Ectodermal cell (in vitro differentiated cells): ENCODE results near the gene HES1. TPM values are rescaled to one million over a fixed set of nuclear protein-coding genes. Genes with fewer than 3 reads are reported as not detected.
"Not testable (repeated sequence)": the region's sequence is repeated elsewhere in the genome, so short reads cannot be mapped to it uniquely, and the experiment has no call there.

Source experiments
- H3K27ac ChIP-seq: 2 replicates; pipeline ENCODE4 v1.7.0; 2013; ENCODE audit warnings: mild to moderate bottlenecking, low read depth, low read length; ENCODE audit not compliant: insufficient read depth, poor library complexity, severe bottlenecking
- H3K27me3 ChIP-seq: 2 replicates; pipeline ENCODE4 v1.7.0; 2013; ENCODE audit warnings: mild to moderate bottlenecking, low read length; ENCODE audit not compliant: insufficient read depth, control insufficient read depth, poor library complexity, severe bottlenecking
- H3K36me3 ChIP-seq: one replicate; pipeline ENCODE4 v1.7.0; 2013; ENCODE audit warnings: low read length; ENCODE audit not compliant: control insufficient read depth, insufficient read depth
- H3K4me1 ChIP-seq: one replicate; pipeline ENCODE4 v1.7.0; 2013; ENCODE audit warnings: low read length; ENCODE audit not compliant: control insufficient read depth, insufficient read depth
- H3K4me3 ChIP-seq: 2 replicates; pipeline ENCODE4 v1.7.0; 2013; ENCODE audit warnings: low read depth, low read length, control low read depth; ENCODE audit not compliant: insufficient read depth
- H3K9me3 ChIP-seq: 2 replicates; pipeline ENCODE4 v1.7.0; 2013; ENCODE audit warnings: mild to moderate bottlenecking, low read length, moderate library complexity; ENCODE audit not compliant: control insufficient read depth
- WGBS, 2 experiments: methylation state at CpG; one replicate each; pipeline ENCODE4 v1.1.7; 2013; ENCODE audit warnings: missing lambda C conversion rate in 2 of 2; 5-methylcytosine and 5-hydroxymethylcytosine counted together
- polyA plus RNA-seq, 4 experiments: library from polyadenylated mRNA; stranded (reverse); fragments of 50-300 nt; gene quantifications; one replicate each; pipeline ENCODE4 v1.2.3, GENCODE V29; 2013

HES1 gene
- polyA plus RNA-seq (2013, experiment 1 of 4): 29.4 TPM
- 43.1 TPM for polyA plus RNA-seq (2013, experiment 2 of 4)
- 35.3 TPM for polyA plus RNA-seq (2013, experiment 3 of 4)
- polyA plus RNA-seq (2013, experiment 4 of 4): 31.9 TPM

DNA sequence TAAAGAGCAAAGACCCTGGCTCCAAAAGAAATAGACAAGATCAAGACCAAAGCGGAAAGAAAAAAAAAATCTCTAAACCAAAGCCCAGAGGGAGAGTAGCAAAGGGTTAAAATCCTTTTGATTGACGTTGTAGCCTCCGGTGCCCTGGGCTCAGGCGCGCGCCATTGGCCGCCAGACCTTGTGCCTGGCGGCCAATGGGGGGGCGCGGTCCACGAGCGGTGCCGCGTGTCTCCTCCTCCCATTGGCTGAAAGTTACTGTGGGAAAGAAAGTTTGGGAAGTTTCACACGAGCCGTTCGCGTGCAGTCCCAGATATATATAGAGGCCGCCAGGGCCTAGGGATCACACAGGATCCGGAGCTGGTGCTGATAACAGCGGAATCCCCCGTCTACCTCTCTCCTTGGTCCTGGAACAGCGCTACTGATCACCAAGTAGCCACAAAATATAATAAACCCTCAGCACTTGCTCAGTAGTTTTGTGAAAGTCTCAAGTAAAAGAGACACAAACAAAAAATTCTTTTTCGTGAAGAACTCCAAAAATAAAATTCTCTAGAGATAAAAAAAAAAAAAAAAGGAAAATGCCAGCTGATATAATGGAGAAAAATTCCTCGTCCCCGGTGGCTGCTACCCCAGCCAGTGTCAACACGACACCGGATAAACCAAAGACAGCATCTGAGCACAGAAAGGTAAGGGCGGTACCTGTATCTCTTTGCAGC lies at the start of gene HES1:
TSS of gene HES1 (plus strand) at position 343 of the 713 bp plus-strand sequence. CDS start at position 576, 233 bp downstream.
- peak within 1 kb of the TSS; percentile 65 for H3K4me3 ChIP-seq
- H3K27ac ChIP-seq: peak within 1 kb of the TSS; percentile 85
- peaks cover 42% of the 10 kb centered on the region for H3K27me3 ChIP-seq
- WGBS, 2 experiments: 1% methylated on average over 28 to 29 of the region's 29 CpGs
- no peaks in the 10 kb centered on the region for H3K9me3 ChIP-seq
- peaks cover 43% of the 10 kb centered on the region for H3K4me1 ChIP-seq
- H3K36me3 ChIP-seq: no peaks in the 10 kb centered on the region

DNA sequence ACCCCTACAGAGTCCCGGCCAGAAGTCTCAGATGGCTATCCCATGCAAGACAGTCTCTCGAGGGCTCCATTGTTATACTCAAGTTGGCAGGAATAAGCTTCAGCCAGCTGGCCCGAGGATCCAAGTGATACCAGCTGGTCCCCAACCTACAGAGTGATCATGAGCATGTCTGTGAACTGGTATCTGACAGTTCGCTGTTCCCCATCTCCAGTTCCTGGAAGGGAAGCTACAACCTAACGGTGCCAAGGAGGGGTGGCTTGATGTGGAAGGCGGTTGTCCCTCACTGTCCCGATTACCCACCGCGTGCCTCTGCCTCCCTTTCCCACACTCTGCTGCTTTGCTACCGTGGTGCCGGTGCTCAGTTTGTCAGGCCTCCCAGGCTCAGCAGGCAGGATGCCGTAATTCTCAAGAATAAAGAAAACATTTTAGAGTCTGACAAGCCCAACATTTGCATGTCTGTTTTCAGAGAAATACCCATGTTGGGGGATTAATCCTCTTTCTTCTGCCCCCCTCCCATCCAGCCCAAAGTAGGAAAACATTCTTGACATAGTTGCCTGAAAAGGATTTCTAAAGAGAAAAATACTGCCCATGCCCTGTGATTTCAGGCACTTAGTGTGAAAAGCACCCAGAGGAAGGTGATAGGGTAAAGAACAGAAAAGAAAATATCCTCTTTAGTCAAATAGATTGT lies 49.4 kb upstream of the HES1 start:
- Histone ChIP-seq H3K36me3 (no peaks in the 10 kb centered on the region), H3K27ac (peak overlapping the region; percentile 36), H3K4me1 (peaks cover 47% of the 10 kb centered on the region), H3K9me3 (no peaks in the 10 kb centered on the region), H3K27me3 (peaks cover 4% of the 10 kb centered on the region), H3K4me3 (no peak overlapping the region)
- 9 to 15% methylated on average over 12 of the region's 12 CpGs for WGBS, 2 experiments

GRCh38 chr3:194087280-194087679 lies 48.7 kb upstream of the HES1 start:
- Histone ChIP-seq H3K9me3 (no peaks in the 10 kb centered on the region), H3K36me3 (no peaks in the 10 kb centered on the region), H3K27ac (no peak overlapping the region), H3K27me3 (no peaks in the 10 kb centered on the region), H3K4me1 (peaks cover 42% of the 10 kb centered on the region), H3K4me3 (no peak overlapping the region)
- WGBS, 2 experiments: 91 to 92% methylated on average over 5 of the region's 5 CpGs

GRCh38 chr3:194087995-194088855 lies 47.7 kb upstream of the HES1 start:
- 92 to 93% methylated on average over 11 of the region's 11 CpGs for WGBS, 2 experiments
- no peaks in the 10 kb centered on the region for H3K36me3 ChIP-seq
- H3K4me3 ChIP-seq: no peak overlapping the region
- H3K27me3 ChIP-seq: no peaks in the 10 kb centered on the region
- no peaks in the 10 kb centered on the region for H3K9me3 ChIP-seq
- H3K27ac ChIP-seq: no peak overlapping the region
- H3K4me1 ChIP-seq: peaks cover 40% of the 10 kb centered on the region

- H3K4me3 ChIP-seq: no peak overlapping the region
- 66 to 68% methylated on average over 18 of the region's 18 CpGs for WGBS, 2 experiments
- H3K27ac ChIP-seq: no peak overlapping the region
- no peaks in the 10 kb centered on the region for H3K27me3 ChIP-seq
- peaks cover 37% of the 10 kb centered on the region for H3K4me1 ChIP-seq
- no peaks in the 10 kb centered on the region for H3K36me3 ChIP-seq
- H3K9me3 ChIP-seq: no peaks in the 10 kb centered on the region
These were observed 46.4 kb upstream of the HES1 start for GRCh38 chr3:194089357-194090177.

DNA sequence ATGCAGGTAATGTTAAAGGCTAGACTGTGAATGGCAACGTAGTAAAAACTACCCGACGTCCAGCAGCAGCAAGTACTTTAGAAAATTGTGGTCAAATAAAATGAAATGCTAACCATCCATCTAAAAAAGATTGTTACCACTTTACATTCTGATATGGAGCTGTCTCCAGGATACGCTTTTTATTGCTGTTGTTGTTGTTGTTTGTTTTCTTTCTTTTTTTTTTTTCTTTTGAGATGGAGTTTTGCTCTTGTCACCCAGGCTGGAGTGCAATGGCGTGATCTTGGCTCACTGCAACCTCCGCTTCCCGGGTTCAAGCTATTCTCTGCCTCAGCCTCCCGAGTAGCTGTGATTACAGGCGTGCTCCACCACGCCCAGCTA lies 45.8 kb upstream of the HES1 start:
- H3K4me3 ChIP-seq, H3K27ac ChIP-seq, H3K9me3 ChIP-seq, H3K27me3 ChIP-seq, H3K36me3 ChIP-seq: not testable (repeated sequence)
- H3K4me1 ChIP-seq: peaks cover 37% of the 10 kb centered on the region
- 94% methylated on average over 10 of the region's 10 CpGs for WGBS, 2 experiments

DNA sequence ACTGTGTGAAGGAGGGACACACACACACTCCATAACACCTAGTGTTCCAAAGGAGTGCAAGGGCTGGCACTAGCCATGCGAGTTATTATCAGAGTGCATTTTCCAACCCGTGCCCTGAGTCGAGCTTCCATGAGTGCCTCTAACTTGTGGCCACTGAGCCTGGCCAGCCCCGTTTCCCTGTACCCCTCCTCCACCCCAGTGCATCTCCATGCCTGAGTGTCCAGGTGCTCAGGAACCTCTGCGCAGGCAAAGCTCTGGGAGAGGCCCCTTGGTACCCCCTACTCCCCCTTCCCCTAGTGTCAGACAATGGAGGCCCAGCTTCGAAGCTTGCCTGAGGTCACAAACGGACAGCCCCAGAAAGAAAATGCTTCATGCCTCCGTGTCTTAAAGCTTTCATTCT lies 45.2 kb upstream of the HES1 start:
- no peaks in the 10 kb centered on the region for H3K36me3 ChIP-seq
- H3K4me1 ChIP-seq: peaks cover 37% of the 10 kb centered on the region
- no peak overlapping the region for H3K27ac ChIP-seq
- no peaks in the 10 kb centered on the region for H3K9me3 ChIP-seq
- no peaks in the 10 kb centered on the region for H3K27me3 ChIP-seq
- 86 to 89% methylated on average over 8 of the region's 8 CpGs for WGBS, 2 experiments
- H3K4me3 ChIP-seq: no peak overlapping the region

DNA sequence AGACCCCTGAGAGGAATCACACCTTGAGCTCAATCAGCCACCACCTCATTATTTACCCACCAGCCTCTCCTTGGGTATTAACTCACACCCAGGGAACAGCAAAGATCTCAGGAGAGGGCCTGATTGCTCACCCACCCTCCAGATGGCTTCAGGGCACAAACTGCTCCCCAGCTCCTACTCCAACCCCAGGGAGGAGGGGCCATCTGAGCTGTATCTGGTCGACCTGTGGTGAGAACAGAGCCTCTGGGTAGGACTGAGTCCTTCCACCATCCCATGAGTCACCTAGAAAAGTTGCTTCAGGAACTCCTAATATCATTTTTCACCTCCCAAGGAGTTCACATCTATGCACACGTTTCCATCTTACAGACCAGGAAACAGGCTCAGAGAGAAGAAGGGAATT lies 44.8 kb upstream of the HES1 start:
- WGBS, 2 experiments: 57 to 65% methylated on average over 2 of the region's 2 CpGs
- H3K27me3 ChIP-seq: no peaks in the 10 kb centered on the region
- no peaks in the 10 kb centered on the region for H3K9me3 ChIP-seq
- no peak overlapping the region for H3K27ac ChIP-seq
- peaks cover 35% of the 10 kb centered on the region for H3K4me1 ChIP-seq
- H3K4me3 ChIP-seq: no peak overlapping the region
- H3K36me3 ChIP-seq: no peaks in the 10 kb centered on the region

DNA sequence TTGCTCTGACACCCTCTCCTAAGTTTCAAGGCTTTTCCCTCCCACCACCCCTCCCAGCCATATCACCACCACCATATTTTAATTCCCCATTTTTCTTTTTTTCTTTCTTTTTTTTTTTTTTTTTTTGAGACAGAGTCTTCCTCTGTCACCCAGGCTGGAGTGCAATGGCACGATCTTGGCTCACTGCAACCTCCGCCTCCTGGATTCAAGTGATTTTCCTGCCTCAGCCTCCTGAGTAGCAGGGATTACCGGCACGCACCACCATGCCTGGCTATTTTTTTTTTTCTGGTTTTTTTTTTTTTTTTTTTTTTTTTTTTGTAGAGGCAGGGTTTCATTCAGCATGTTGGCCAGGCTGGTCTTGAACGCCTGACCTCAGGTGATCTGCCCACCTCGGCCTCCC lies 44.1 kb upstream of the HES1 start:
- 95 to 96% methylated on average over 4 to 6 of the region's 6 CpGs for WGBS, 2 experiments
- not testable (repeated sequence) for H3K27ac ChIP-seq
- peaks cover 30% of the 10 kb centered on the region for H3K4me1 ChIP-seq

More for the DNA sequence above, 44.1 kb upstream of the HES1 start:
- H3K36me3 ChIP-seq, H3K9me3 ChIP-seq, H3K4me3 ChIP-seq, H3K27me3 ChIP-seq: not testable (repeated sequence)
